Measurements from ENCODE around the gene XCL1.
A peak's percentile ranks its signal among the peaks of the same experiment; 100 is the strongest.

XCL1 gene

DNA sequence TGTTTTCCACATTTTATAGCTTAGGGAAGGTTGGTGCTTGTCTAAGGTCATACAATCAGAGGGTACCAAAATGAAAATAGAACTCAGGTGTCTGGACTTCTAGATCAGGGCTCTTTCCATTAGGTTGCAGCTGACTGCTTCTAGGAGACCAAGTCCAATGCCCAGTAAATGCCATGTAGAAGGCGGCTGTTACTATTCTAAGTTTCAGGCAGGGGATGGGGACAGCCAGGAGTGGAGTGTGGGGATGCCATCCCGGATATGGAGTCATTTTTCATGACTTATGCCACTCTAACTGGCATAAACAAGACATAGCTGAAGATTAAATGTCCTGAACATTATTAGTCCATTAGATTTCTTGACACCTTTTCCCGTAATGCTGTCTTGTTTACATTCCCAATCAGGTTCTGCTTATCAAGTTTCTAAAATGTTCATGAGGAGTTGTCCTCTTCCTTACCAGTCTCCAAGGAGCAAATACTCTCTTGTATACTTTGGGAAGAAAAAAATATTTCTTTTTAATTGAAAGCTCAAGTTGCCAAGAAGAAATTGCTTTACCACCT, 31.5 kb downstream of the XCL1 start:
- no peak for DNase-seq

DNA sequence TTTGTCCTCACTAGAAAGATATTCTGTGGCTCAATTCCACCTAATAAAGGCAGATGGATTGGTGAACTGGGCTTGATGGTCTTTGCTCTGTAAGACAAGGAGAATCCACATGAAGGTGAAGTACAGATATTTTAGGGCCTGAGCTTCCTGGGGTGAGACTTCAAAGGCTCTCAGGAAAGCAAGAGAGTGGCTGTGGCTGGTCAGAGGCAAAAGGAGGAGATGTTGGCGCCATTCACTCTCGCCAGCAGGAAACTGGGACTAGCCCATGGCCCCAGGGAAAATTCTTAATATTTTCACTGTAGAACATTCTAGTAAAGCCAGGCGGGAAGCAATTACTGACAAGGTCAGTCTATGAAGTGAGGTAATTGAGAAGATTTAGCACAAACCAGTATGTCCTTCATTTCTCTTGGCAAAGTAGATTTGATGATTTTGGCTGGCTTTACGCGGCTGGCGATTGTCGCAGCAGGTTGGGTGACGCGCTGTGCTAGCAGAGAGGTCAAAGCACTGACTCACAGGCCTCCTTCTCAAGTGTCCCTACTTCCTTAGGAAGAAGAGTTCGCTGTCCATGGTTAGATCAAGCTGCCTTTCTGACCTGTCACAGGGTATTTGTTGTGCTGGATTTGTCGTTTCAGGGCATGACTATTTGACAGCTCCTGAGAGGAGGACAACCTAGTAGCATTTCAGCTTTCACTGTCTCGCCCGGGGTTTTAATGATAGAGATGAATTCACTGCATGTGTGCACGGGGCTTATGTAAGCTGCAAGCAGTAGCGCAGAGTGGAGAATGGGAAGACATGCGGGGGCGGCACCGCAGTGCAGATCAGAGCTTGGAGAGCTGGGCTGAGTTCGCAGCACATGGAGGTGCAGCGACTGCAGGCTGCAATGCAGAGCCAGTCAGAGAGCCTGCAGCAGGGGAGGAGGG, 32.7 kb downstream of the XCL1 start:
- no peak for DNase-seq

DNA sequence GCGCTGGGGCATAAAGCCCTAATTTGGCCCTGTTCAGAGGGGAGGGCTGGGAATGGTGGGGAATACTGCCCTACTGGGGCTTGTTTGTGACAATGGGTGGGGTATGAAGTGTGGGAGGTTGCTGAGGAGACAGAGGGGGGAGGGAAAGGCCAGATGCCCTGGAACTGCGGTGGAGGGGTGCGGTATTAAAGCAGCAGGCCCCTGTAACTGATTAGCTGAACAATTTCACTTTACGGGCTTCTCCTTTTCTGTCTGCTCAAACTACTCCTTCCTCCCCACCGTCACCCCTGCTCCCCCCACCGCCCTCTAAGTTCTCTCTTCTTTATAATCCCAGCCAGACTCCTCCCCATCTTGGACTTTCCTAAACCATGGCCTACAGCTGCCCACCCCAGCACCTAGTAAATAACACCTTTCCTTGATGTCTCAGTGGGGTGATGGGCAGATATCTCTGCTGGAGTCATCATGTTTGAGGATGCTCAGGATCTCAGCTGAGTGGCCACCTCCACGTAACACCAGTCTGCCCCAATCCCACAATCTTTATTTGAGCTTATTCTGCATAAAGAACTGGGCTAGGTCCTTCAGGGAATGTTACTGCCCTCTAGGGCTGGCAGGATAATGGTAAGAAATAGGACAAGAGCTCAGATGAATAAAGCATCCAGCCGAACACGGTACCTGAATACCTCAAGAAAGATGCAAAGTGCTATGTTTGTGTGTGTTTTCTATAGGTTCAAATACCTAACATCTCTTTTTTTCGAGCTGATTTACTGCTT, 33.5 kb downstream of the XCL1 start:
- no peak for DNase-seq

DNA sequence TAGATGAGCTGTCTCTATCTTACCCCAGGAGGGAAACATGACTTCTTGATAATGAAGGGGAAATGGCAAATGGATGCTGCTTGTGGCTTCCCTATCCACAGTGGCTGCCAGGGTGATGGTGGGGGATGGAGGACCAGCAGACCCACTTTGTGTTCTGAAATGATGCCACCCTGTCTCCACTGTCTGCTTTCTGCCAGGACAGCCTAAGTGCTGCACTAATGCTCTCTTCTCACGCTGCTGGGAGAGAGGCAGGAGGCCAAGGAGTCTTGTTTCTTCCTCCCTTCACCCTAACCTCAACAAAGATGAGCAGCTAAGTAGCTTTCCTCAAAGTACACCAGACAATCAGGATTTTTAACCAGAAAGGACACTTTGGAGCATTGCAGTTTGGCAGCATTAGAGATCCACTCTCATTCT, 36.6 kb downstream of the XCL1 start:
- no peak for DNase-seq

DNA sequence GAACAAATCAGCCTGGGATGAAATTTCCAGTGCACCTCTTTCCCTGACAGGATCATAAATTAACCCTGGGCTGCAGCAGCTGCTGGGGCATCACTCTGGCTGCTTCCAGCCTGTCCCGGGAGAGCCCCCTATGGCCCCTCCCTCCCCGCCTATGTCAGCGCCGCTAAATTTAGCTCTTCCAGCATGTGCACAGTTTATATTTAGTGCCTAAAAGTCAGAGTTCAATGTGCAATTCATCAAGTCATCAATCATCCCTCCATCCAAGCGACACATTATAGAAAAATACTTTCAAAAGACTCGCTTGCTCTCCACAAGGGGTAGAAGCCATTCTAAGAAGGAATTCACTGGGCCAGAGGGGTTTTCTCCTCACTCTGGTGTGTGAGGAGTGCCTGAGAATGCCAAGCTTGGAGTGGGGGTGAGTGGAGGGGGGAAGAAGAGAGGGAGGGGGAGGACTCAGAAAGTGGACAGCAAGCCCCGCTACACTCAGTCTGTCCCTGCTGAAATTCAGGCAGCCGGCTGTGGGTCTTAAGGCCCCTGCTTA, 37.4 kb downstream of the XCL1 start:
- peak; percentile 62 for DNase-seq

DNA sequence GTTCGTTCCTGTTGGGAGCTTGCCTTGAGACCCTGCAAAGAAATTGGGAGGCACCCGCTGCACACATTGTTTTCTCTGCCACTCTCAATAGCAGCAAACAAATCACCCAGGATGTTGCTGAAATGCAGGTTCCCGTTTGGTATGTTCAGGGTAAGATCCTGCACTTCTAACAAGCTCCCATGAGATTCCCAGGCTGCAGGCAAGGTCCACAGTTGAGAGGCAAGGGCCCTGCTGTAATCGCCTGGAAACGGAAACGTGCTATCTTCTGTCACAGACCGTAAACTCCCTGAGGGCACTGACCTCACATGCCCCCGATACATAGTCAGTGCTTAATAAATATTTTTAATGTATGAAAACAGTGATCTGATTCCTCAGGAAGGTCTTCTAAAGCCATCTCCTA, 37.8 kb downstream of the XCL1 start:
- DNase-seq: no peak

DNA sequence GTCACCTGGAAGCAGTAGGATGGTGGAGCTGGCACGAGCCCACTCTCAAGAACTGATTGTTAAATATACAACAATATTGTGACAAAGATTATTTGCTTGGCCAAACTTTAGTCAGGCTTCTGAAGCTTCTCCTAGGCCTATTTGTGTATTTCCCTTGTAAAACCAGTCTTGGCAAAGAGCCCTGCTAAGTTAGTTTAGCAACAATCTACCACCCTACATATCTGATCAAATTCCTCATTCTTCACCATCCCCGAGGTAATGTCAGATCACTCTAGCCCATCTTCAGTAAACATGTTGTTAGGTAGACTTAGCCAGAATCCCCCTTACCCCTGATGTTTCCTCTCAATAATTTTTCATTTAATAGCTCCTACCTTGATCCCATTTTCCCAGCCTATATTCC, 39.6 kb downstream of the XCL1 start:
- DNase-seq: no peak

DNA sequence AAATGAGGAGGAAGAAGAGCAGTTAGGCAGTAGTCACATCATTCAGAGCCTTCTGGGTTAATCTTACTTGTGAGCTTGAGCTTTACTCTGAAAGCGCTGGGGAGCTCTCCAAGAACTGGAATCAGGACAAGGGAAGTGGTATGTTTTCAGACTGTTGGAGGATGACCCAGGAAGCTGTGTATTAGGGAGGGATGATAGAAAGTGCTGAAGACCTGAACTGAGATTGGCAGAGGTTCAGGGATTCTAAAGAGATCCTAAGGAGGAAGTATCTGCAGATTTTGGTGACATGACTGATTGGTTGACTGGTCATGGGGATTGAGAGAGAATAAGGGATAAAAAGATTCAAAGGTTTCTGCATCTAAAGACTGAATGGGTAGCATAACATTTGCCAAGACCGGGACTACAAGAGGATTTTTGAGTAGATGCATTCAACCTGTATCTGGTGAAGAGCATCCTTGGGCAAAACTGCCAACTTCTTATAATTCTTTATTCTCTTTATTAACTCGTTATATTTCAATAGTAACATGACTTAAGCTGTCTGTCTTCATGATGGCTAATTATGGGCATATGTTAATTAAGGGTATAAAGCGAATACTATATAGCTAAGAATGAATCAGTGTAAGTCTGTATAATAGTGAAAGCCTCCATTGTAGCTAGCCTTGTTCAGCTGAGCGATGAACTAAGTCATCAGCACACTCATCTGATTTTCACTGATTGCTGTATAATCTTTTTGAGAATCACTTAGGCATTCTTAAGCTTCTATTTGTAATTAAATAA, 41.8 kb downstream of the XCL1 start:
- no peak for DNase-seq

DNA sequence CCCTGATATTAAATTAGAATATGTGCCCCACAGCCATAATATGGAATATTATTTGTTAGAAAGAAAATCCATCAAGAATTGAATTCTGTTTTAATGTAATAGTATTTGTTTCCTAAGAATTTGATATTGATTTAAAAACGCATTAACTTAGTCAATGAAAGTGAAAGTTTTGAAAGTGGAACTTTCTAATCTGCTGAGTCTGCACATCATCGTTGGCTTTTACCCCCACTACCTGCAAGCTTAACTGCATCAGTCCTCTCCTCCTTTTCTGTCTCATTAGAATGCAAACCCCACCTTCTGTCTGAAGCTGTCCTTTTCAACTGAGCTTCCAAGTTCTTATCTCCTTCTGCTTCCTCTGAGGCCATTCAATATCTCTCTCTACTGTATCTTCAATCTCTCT, 42.5 kb downstream of the XCL1 start:
- DNase-seq: no peak

DNA sequence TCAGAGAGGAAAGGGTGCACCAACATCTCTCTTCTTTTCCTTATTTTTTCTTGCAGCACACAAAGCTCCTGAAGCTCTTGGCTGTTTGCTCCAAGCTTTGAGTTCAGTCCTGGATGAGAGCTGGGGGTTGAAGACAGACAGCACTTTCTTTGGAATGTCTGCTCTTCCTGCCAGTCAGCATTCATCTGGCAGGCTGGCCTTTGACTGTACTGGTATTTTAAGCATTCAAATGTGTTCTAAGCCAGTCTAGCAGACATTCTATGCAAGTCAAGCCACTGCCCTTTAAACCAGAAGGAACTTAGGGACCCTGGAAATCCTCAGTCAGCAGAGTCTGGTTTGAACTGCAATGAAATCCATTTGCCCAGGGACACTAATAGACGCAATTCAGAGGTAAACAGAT, 45.0 kb downstream of the XCL1 start:
- DNase-seq: peak; percentile 58

DNA sequence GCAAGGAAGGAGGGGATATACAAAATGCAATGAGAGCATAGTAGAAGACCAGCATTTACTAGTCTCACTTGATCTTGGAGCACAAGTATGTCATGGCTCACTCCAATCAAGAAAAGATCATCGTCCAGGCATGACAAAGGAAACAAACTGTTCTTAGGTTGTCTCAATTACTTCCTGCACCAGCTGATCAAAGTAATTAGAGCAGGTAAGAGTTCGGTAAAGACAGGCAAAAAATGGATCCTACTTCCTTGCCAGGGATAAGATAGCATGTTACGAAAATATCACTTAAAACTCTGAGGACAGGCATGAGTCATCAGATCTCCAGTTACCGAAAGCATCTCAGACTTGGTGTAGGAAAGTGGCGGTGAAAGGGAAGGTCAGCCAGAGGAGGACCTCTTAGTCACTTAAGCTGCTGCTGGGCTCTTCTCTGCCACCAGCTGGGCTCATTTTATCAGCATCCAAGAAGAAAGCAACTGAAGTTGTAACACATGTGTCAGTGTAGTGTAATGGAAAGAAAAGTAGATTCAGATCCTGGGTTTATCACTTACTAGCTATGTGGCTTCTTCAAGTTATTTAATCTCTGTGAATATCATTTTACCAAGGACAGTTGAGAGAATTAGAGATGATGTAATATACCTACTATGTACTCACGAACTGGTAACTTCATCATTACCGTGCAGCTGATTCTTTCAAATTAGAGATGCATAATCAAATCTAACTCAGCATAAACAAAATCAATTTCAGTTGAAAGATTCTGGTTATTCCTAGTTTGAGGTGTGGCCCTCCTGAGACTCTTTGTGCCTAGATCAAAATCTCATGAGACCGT, 46.8 kb downstream of the XCL1 start:
- DNase-seq: peak; percentile 97

DNA sequence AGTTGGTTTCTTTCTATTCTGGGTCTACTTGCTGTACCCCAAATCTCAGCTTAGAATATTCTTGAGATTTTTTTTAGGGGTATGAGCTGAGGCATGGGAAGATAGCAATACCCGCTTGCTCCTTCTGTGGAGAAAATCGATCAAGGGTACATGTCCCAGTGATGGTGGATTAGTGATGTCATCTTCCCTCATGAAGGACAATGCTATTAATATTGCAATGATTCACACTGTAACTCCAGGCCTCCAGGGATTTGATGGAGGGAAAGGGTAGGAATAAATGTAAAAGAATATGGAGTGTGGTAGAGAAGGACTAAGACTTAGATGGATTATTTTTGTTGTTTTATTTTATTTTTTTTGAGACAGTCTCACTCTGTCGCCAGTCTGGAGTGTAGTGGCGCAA, 47.4 kb downstream of the XCL1 start:
- no peak for DNase-seq

DNA sequence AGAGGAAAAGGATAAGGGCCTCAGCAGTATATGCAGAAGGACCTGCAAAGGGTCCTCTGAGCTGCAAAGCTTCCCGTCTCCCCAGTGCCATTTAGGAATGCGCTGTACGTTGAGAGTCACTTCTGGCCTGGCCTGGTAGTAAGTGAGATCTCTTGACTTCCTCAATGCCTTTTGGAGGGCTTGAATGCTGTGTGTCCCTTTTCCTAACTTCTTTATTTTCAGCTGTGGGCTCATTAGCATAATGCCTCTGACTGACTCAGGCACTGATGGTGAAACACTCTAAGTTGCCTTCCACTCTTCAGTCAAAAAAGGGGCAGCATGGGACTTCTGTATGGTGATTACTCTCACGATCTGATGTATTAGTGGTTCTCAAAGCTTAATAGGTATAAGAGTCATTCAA, 49.9 kb downstream of the XCL1 start:
- no peak for DNase-seq

DNA sequence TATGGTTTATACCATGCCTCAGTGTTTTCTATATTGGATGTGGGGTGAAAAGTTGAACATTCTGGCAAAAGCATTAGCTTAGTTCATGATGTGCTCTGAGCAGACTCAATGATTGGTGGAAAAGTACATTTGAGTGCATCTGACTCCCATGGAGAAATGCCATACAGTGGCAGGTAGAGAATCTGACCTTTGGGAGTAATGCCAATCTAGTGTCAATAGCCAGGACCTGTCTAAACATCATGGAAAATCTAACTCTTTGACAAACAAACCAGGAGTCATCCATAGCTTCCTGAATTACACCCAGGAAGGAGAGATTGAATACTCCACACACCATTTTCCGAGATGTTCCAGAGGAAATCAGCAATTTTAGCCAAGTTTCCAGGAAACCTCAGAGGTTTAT, 51.0 kb downstream of the XCL1 start:
- DNase-seq: no peak

DNA sequence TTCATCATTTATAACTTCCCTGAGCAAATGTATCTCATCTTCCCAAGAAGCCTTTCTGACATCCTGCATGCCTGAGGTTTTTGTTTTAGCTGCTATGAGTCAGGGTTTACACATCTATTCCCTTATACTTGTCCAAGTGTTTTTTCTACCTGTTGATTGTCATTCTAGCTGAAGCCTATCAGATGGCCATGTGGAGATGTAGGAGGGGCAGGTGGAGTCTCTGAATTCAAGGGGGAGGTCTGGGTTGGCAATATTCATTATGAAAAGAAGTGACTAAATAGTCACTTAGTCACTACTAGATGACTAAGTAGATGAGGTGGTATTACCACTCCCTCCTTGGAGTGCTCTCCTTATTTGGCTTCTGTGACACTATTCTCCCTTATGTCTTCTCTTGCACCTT, 52.4 kb downstream of the XCL1 start:
- DNase-seq: peak; percentile 90

DNA sequence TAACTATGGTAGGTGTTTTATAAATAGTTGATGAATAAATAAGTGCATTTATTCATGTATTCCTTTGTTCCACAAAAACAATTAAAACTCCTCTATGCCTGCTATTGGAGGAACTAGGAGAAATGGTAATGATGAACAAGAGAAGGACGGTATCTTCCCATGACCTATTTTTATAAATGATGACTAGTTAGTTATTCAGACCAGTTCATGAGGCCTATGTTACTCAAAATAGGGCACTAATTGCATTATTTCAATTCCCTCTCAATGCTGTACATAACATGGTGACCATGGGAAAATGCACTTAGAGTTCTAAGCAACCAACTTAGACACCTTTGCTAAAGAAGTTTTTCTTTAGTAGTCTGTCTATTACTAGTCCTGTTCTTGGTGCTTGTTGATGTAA, 53.1 kb downstream of the XCL1 start:
- DNase-seq: peak; percentile 56
